Upper lobe of left lung (tissue), 4 donors: ENCODE data around the gene ZNF24.

ENCODE experiments used
- EP300 ChIP-seq, 4 donors: sonication (generic); formaldehyde crosslinking; IDR thresholded peaks; one replicate each; pipeline ENCODE4 v1.5.1; 2017; ENCODE audit warnings: antibody characterized with exemption in 4 of 4, control low read depth in 2 of 4
- POLR2A ChIP-seq, 4 donors: fragments of 450-650 bp; IDR thresholded peaks; one replicate each; pipeline ENCODE4 v1.5.1; 2016 to 2017; ENCODE audit warnings: antibody characterized with exemption in 4 of 4, mild to moderate bottlenecking in 2 of 4
- POLR2AphosphoS5 ChIP-seq, 2 donors: sonication (generic); formaldehyde crosslinking; IDR thresholded peaks; one replicate each; pipeline ENCODE4 v1.5.1; 2017; ENCODE audit warnings: antibody characterized with exemption in 2 of 2
- TF ChIP-seq, protein P1 (sequence below), 6 experiments: fragments of 450-650 bp in 4 of 6; fragments of 200-600 bp in 2 of 6; sonication (generic) in 2 of 6; IDR thresholded peaks; one replicate each; pipeline ENCODE4 v1.5.1; 2016 to 2019; ENCODE audit warnings: antibody characterized with exemption in 6 of 6

DNA sequence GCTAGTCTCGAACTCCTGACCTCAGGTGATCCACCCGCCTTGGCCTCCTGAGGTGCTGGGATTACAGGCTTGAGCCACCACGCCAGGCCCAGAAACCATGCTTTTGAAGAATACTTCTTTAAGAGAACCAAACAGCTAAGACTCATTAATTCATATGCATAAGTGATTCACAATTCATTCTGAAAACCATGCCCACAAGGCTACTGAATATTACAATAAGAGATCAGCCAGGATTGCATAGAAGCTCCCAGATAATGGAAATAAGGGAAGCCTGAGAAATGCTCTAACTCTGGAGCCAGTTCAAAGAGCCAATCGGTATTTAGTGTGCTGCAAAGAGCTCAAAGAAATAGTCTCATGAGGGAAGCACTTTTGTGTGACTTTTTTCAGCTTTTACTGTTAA lies 30.5 kb upstream of the ZNF24 start:
- TF ChIP-seq, protein P1, sequence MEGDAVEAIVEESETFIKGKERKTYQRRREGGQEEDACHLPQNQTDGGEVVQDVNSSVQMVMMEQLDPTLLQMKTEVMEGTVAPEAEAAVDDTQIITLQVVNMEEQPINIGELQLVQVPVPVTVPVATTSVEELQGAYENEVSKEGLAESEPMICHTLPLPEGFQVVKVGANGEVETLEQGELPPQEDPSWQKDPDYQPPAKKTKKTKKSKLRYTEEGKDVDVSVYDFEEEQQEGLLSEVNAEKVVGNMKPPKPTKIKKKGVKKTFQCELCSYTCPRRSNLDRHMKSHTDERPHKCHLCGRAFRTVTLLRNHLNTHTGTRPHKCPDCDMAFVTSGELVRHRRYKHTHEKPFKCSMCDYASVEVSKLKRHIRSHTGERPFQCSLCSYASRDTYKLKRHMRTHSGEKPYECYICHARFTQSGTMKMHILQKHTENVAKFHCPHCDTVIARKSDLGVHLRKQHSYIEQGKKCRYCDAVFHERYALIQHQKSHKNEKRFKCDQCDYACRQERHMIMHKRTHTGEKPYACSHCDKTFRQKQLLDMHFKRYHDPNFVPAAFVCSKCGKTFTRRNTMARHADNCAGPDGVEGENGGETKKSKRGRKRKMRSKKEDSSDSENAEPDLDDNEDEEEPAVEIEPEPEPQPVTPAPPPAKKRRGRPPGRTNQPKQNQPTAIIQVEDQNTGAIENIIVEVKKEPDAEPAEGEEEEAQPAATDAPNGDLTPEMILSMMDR (IDR thresholded peaks at IDR 0.05) = no peak
- no peak for TF ChIP-seq POLR2AphosphoS5 (IDR thresholded peaks at IDR 0.05)
- no peak for TF ChIP-seq POLR2A (IDR thresholded peaks at IDR 0.05)
- no peak for TF ChIP-seq EP300 (IDR thresholded peaks at IDR 0.05)
